Stimulated activated naive CD4-positive, alpha-beta T cell (primary cell): Measurements from ENCODE around the gene MYO16.

Source experiments
- DNase-seq, 6 experiments: peaks; one replicate each; lab custom pipeline; 2025; lab: John Stamatoyannopoulos, UW

Gene MYO16

GRCh38 chr13:109241160-109241559 is 611.7 kb downstream of the MYO16 start:
- DNase-seq = no peak

GRCh38 chr13:109243311-109243951 is 614.0 kb downstream of the MYO16 start:
- DNase-seq = no peak

- no peak for DNase-seq
Observed at GRCh38 chr13:109244566-109244965, 615.2 kb downstream of the MYO16 start.

GRCh38 chr13:109246001-109246400 is 616.6 kb downstream of the MYO16 start:
- DNase-seq = no peak

GRCh38 chr13:109249780-109250528 is 620.5 kb downstream of the MYO16 start:
- DNase-seq = no peak

GRCh38 chr13:109251956-109252355 is 622.5 kb downstream of the MYO16 start:
- DNase-seq = no peak

GRCh38 chr13:109253316-109253715 is 623.9 kb downstream of the MYO16 start:
- no peak for DNase-seq

- no peak for DNase-seq
Observed at GRCh38 chr13:109254274-109254673, 624.9 kb downstream of the MYO16 start.

GRCh38 chr13:109255141-109255856 is 625.9 kb downstream of the MYO16 start:
- no peak for DNase-seq

- no peak for DNase-seq
Observed at GRCh38 chr13:109256866-109257760, 627.7 kb downstream of the MYO16 start.
